GM18868 (cell line): ENCODE results near the gene RGS9.
"Not testable (repeated sequence)": the region's sequence is repeated elsewhere in the genome, so short reads cannot be mapped to it uniquely, and the experiment has no call there.

Experiments
- ATAC-seq: cut with Tn5 transposase; IDR thresholded peaks from one replicate; pipeline ENCODE4 v1.9.1; 2021; ENCODE audit warnings: mild to moderate bottlenecking, moderate library complexity; ENCODE audit not compliant: unreplicated experiment

RGS9 gene

GRCh38 chr17:65180752-65181236, 43.6 kb downstream of the RGS9 start:
- not testable (repeated sequence) for ATAC-seq

- ATAC-seq, result peak; percentile 59
Measured at GRCh38 chr17:65181237-65182061, 44.3 kb downstream of the RGS9 start.

- peak; percentile 29 for ATAC-seq
Measured at GRCh38 chr17:65182233-65182632, 45.1 kb downstream of the RGS9 start.

DNA sequence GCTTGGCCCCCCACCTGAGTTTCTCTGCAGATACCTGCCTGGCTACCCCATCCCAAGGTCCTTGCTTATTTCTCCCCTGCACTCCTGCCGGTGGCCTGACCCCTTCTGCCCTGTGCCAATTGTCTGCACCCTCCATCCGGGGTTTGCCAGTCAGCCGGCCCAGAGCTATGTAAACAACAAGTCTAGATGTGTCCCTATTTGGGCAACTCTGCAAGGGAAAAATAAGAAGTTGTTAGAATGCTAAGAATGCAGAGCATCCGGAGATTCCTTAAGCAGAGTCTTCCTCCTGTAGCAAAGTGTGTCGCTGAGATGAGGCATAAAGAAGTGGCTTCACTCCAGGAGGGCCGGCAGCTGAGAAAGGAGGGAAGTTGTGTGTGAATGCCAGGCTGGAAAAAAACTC, 46.6 kb downstream of the RGS9 start:
- ATAC-seq, result no peak

GRCh38 chr17:65184235-65184959, 47.2 kb downstream of the RGS9 start:
- ATAC-seq, result no peak

- no peak for ATAC-seq
Measured at GRCh38 chr17:65185062-65185461, 47.9 kb downstream of the RGS9 start.

- ATAC-seq, result no peak
Measured at GRCh38 chr17:65185668-65186382, 48.7 kb downstream of the RGS9 start.

DNA sequence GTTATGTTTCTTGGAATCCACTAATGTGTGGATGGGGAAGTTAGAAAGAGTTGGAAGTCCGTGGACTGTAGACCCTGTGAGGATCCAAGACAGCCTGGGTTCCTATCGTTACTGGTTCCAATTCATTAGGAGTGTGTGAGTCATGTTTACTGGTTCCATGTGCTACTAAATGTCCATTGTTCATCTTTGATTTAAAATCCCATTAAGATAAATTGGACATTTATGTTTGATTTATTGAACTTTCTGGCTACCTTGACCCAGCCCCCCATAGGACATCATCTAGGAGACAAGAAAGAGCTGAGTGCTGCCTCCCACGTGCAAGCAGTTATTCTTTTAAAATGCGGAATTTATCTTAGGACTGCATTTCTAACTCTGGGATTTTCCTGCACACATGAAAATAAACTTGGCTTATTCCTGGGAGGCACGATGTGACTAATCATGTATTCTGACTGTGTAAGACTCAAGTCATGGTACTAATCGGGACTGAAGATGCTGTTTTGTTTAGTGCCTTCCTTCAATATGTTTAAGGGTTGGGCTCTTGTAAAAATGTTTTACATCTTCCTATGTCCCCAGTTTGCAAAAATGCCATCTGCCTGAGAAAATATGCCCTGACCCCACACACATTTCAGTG, 53.4 kb downstream of the RGS9 start:
- ATAC-seq, result no peak

GRCh38 chr17:65191811-65192740, 54.9 kb downstream of the RGS9 start:
- no peak for ATAC-seq

DNA sequence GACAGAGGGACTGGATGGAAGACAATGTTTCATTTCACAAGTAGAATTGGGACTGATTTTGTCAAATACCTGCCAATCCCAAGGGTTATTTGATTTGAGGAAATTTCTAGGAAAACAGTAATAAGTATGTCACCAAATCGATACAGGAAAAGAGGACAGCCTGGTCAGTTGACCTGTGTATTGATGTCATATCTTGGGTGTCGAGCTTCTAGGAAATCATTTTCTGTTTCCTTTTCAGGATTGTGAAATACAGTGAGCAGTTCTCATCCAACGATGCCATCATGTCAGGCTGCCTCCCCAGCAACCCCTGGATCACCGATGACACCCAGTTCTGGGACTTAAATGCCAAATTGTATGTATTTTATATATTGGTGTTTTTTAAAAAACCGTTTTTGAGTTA, 56.1 kb downstream of the RGS9 start:
- no peak for ATAC-seq

DNA sequence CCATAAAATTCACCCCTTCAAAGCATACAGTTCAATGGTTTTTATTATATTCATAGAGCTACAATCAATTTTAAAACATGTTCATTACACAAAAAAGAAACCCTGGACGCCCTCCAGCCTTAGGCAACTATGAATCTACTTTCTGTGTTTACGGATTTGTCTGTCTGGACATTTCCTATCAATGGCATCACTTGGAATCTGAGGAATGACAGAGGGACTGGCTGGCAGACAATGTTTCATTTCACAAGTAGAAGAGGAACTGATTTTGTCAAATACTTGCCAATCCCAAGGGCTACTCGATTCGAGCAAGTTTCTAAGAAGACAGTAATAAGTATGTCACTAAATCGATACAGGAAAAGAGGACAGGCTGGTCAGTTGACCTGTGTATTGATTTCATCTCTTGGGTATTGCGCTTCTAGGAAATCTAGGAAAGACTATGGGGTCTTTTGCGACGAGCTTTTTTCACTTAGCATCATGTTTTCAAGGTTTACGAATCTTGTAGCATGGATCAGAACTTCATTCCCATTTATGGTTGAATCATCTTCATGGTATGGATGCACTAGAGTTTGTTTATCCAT, 56.6 kb downstream of the RGS9 start:
- no peak for ATAC-seq

DNA sequence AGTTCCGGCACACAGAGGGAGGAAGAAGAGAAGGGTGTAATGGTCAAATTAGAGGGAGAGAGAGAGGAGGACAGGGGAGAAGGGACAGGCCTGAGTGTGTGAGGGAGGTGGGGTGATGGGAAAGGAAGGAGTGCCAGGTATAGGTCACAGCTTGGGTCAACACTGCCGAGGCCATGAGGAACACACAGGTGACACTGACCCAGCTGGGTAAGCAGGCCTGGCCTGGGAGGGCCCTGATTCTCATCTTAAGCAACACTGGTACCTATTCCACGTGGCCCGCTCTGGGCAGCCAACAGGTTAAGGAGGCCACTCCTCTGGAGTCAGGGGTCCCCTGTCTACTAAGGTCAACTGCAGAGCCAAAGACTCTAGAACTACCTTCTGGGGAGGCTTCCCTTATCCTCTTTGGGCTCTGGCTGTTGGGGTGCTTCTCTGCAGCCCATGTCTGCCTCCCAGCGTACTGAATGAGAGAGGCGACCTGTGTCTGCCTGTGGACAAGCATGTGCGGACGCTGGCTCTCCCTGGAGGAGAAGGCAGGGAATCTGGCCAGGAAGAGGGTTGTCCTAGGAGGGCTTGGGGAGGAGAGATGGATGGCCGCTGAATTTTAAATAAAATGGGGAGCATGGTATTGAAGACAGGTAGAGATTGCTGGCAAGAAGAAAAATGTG, 57.6 kb downstream of the RGS9 start:
- no peak for ATAC-seq

- no peak for ATAC-seq
Measured at GRCh38 chr17:65195716-65196115, 58.5 kb downstream of the RGS9 start.

DNA sequence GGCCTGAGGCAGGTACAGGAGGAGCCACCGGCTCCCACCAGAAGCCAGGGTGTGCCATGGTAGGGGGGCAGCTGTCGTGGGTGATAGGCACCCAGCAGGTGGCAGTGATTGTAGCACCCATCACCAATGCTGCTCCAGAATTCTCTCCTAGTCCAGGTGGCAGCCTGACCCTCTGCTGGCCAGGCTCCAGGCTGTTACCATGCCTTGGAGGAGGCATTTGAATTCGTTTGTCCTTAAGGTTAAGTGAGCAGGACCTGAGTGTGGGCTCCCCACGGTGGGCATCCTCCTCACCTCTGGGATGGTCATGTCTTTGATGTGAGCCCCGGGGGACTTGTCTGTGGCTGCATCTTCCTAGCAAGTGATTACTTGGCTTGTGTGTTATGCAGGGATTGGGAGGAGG, 59.4 kb downstream of the RGS9 start:
- no peak for ATAC-seq

- ATAC-seq, result no peak
Measured at GRCh38 chr17:65197201-65197600, 60.0 kb downstream of the RGS9 start.

- ATAC-seq, result no peak
Measured at GRCh38 chr17:65198653-65199382, 61.6 kb downstream of the RGS9 start.

- no peak for ATAC-seq
Measured at GRCh38 chr17:65201331-65201730, 64.2 kb downstream of the RGS9 start.

DNA sequence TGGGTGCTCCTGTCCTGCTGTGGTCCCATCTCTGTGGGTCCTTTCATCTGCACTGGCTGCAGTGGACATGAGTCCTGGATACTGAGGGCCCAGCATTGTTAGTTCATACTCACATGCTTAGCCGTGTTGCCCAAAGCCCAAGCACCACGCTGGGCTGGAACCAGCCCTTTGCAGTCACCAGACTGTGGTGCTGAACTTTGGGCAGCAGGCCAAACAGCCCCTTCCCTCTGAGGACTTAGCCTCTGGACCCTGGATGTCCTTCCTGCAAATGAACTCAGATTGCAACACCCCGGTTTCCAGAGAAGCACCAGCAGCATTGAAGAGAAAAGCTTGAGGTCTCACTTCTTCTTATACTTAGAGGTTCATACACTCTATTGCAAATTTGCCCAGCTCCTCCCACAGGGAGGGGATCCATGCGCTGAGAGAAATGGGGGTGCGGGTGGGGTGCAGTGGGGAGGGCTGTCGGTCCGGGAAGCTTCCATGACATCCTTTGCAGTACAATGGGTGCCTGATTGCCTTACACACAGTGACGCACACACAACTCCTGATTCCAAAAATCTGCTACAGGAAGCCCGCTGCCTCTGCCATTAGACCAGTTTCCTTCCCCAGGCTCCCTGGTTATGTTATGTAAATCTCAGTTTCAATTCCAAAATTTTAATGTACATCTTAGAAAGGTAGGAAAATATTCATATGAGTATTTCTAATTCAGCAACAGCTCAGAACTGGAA, 65.8 kb downstream of the RGS9 start:
- ATAC-seq, result no peak
